SJCRH30 (cell line): ENCODE data around the gene ATP6V1C2. TPM values are rescaled to one million over a fixed set of nuclear protein-coding genes. Genes with fewer than 3 reads are reported as not detected.
A peak's percentile ranks its signal among the peaks of the same experiment; 100 is the strongest.
"Not testable (repeated sequence)": the region's sequence is repeated elsewhere in the genome, so short reads cannot be mapped to it uniquely, and the experiment has no call there.

ENCODE experiments used
- DNase-seq, 2 experiments: peaks; one replicate each; pipeline ENCODE4 v3.0.0-alpha.2; 2015 to 2020
- H3K27ac ChIP-seq: fragments of 250-450 bp; sonication (Bioruptor Pico); 2 replicates; pipeline ENCODE4 v1.5.1; 2020; ENCODE audit warnings: mild to moderate bottlenecking, moderate library complexity
- H3K27me3 ChIP-seq: fragments of 250-450 bp; sonication (Bioruptor Pico); 2 replicates; pipeline ENCODE4 v1.5.1; 2020; ENCODE audit warnings: mild to moderate bottlenecking, moderate library complexity
- H3K36me3 ChIP-seq: fragments of 250-450 bp; sonication (Bioruptor Pico); 2 replicates; pipeline ENCODE4 v1.5.1; 2020; ENCODE audit warnings: mild to moderate bottlenecking, moderate library complexity
- H3K4me1 ChIP-seq: fragments of 250-450 bp; sonication (Bioruptor Pico); 2 replicates; pipeline ENCODE4 v1.5.1; 2020; ENCODE audit warnings: mild to moderate bottlenecking, moderate library complexity
- H3K4me3 ChIP-seq: fragments of 250-450 bp; sonication (Bioruptor Pico); 2 replicates; pipeline ENCODE4 v1.5.1; 2020; ENCODE audit warnings: mild to moderate bottlenecking, moderate library complexity
- H3K9me3 ChIP-seq: fragments of 250-450 bp; sonication (Bioruptor Pico); replicated peaks from 2 replicates; pipeline ENCODE4 v1.5.1; 2020; ENCODE audit warnings: mild to moderate bottlenecking, moderate library complexity
- total RNA-seq: library from RNA; depleted of rRNA; stranded (reverse); fragments of >200 nt; shearing (Covaris generic); gene quantifications from 2 replicates; pipeline ENCODE4 v1.2.3, GENCODE V29; 2014

The ATP6V1C2 gene
- total RNA-seq, 1 experiment from 2014 or later: 0.40 TPM

GRCh38 chr2:10814571-10815331 lies 93.3 kb downstream of the ATP6V1C2 start:
- peaks cover 6% of the 10 kb centered on the region; the same call in 1 of the 2 replicates for H3K36me3 ChIP-seq
- H3K9me3 ChIP-seq: no peaks in the 10 kb centered on the region
- H3K27me3 ChIP-seq: no peaks in the 10 kb centered on the region; the same call in 1 of the 2 replicates
- peaks cover 11% of the 10 kb centered on the region for H3K4me1 ChIP-seq
- H3K4me3 ChIP-seq: peak overlapping the region; percentile 7
- H3K27ac ChIP-seq: no peak overlapping the region
- DNase-seq: peak in 1 of 2 experiments; percentile 39

- Histone ChIP-seq H3K36me3 (no peaks in the 10 kb centered on the region), H3K9me3 (no peaks in the 10 kb centered on the region), H3K4me1 (no peaks in the 10 kb centered on the region; the same call in 1 of the 2 replicates), H3K4me3 (no peak overlapping the region), H3K27me3 (peaks cover 10% of the 10 kb centered on the region), H3K27ac (no peak overlapping the region)
- DNase-seq: no peak
Measured at GRCh38 chr2:10817413-10817812, 96.0 kb downstream of the ATP6V1C2 start.

- not testable (repeated sequence) for H3K36me3 ChIP-seq, H3K27ac ChIP-seq, H3K4me3 ChIP-seq, H3K9me3 ChIP-seq, H3K4me1 ChIP-seq, H3K27me3 ChIP-seq, DNase-seq
Measured at GRCh38 chr2:10818305-10818704, 96.9 kb downstream of the ATP6V1C2 start.

- H3K36me3 ChIP-seq: no peaks in the 10 kb centered on the region
- H3K4me1 ChIP-seq: no peaks in the 10 kb centered on the region; the same call in 1 of the 2 replicates
Measured at GRCh38 chr2:10818984-10819383, 97.6 kb downstream of the ATP6V1C2 start.

GRCh38 chr2:10819714-10820314 lies 98.4 kb downstream of the ATP6V1C2 start:
- H3K27me3 ChIP-seq: peaks cover 10% of the 10 kb centered on the region
- DNase-seq: no peak

More at GRCh38 chr2:10818984-10819383, 97.6 kb downstream of the ATP6V1C2 start:
- Histone ChIP-seq H3K27me3 (peaks cover 10% of the 10 kb centered on the region), H3K27ac (no peak overlapping the region), H3K9me3 (0 out of 2 replicates have a peak, but pooled peaks cover 2% of the 10 kb centered on the region), H3K4me3 (no peak overlapping the region)
- no peak for DNase-seq

GRCh38 chr2:10820562-10820961 lies 99.1 kb downstream of the ATP6V1C2 start:
- peaks cover 10% of the 10 kb centered on the region for H3K27me3 ChIP-seq

More at GRCh38 chr2:10819714-10820314, 98.4 kb downstream of the ATP6V1C2 start:
- H3K36me3 ChIP-seq: no peaks in the 10 kb centered on the region
- no peaks in the 10 kb centered on the region for H3K4me1 ChIP-seq
- H3K9me3 ChIP-seq: 0 out of 2 replicates have a peak, but pooled peaks cover 2% of the 10 kb centered on the region
- no peak overlapping the region for H3K27ac ChIP-seq
- no peak overlapping the region for H3K4me3 ChIP-seq

GRCh38 chr2:10820978-10821695 lies 99.7 kb downstream of the ATP6V1C2 start:
- H3K9me3 ChIP-seq: peaks cover 2% of the 10 kb centered on the region; the same call in 1 of the 2 replicates
- no peaks in the 10 kb centered on the region for H3K36me3 ChIP-seq
- peaks cover 10% of the 10 kb centered on the region for H3K27me3 ChIP-seq
- no peak overlapping the region for H3K4me3 ChIP-seq
- H3K4me1 ChIP-seq: no peaks in the 10 kb centered on the region
- no peak for DNase-seq
- H3K27ac ChIP-seq: no peak overlapping the region

More at GRCh38 chr2:10820562-10820961, 99.1 kb downstream of the ATP6V1C2 start:
- no peaks in the 10 kb centered on the region for H3K4me1 ChIP-seq
- 0 out of 2 replicates have a peak, but pooled peaks cover 2% of the 10 kb centered on the region for H3K9me3 ChIP-seq
- no peaks in the 10 kb centered on the region for H3K36me3 ChIP-seq
- DNase-seq: no peak
- H3K4me3 ChIP-seq: no peak overlapping the region
- no peak overlapping the region for H3K27ac ChIP-seq

GRCh38 chr2:10824191-10824590 lies 102.8 kb downstream of the ATP6V1C2 start:
- Histone ChIP-seq H3K27ac (no peak overlapping the region), H3K36me3 (no peaks in the 10 kb centered on the region), H3K9me3 (peaks cover 2% of the 10 kb centered on the region; the same call in 1 of the 2 replicates), H3K4me1 (no peaks in the 10 kb centered on the region), H3K4me3 (no peak overlapping the region), H3K27me3 (peaks cover 13% of the 10 kb centered on the region)
- no peak for DNase-seq

GRCh38 chr2:10826026-10826425 lies 104.6 kb downstream of the ATP6V1C2 start:
- no peak overlapping the region for H3K4me3 ChIP-seq
- H3K9me3 ChIP-seq: peaks cover 2% of the 10 kb centered on the region; the same call in 1 of the 2 replicates

GRCh38 chr2:10826625-10827024 lies 105.2 kb downstream of the ATP6V1C2 start:
- Histone ChIP-seq H3K4me3 (no peak overlapping the region), H3K9me3 (peaks cover 2% of the 10 kb centered on the region; the same call in 1 of the 2 replicates), H3K27me3 (peaks cover 10% of the 10 kb centered on the region; the same call in 1 of the 2 replicates), H3K27ac (no peak overlapping the region), H3K4me1 (peaks cover 8% of the 10 kb centered on the region), H3K36me3 (no peaks in the 10 kb centered on the region)
- no peak for DNase-seq

More at GRCh38 chr2:10826026-10826425, 104.6 kb downstream of the ATP6V1C2 start:
- Histone ChIP-seq H3K36me3 (no peaks in the 10 kb centered on the region), H3K27ac (no peak overlapping the region), H3K27me3 (peaks cover 11% of the 10 kb centered on the region; the same call in 1 of the 2 replicates), H3K4me1 (peaks cover 2% of the 10 kb centered on the region; the same call in 1 of the 2 replicates)
- no peak for DNase-seq

- Histone ChIP-seq H3K27me3 (peaks cover 14% of the 10 kb centered on the region; the same call in 1 of the 2 replicates), H3K4me1 (peaks cover 9% of the 10 kb centered on the region), H3K36me3 (no peaks in the 10 kb centered on the region), H3K9me3 (peaks cover 2% of the 10 kb centered on the region; the same call in 1 of the 2 replicates), H3K4me3 (no peak overlapping the region), H3K27ac (no peak overlapping the region)
- DNase-seq: no peak
Measured at GRCh38 chr2:10828346-10828745, 106.9 kb downstream of the ATP6V1C2 start.

GRCh38 chr2:10829299-10829698 lies 107.9 kb downstream of the ATP6V1C2 start:
- Histone ChIP-seq H3K36me3 (no peaks in the 10 kb centered on the region), H3K9me3 (no peaks in the 10 kb centered on the region; the same call in 1 of the 2 replicates), H3K4me3 (no peak overlapping the region), H3K27me3 (peaks cover 17% of the 10 kb centered on the region; the same call in 1 of the 2 replicates), H3K27ac (no peak overlapping the region), H3K4me1 (peaks cover 9% of the 10 kb centered on the region)
- DNase-seq: no peak

- Histone ChIP-seq H3K27ac (no peak overlapping the region), H3K4me3 (no peak overlapping the region), H3K36me3 (no peaks in the 10 kb centered on the region), H3K4me1 (peaks cover 9% of the 10 kb centered on the region), H3K27me3 (peaks cover 17% of the 10 kb centered on the region; the same call in 1 of the 2 replicates), H3K9me3 (no peaks in the 10 kb centered on the region; the same call in 1 of the 2 replicates)
- DNase-seq: no peak
Measured at GRCh38 chr2:10830203-10830602, 108.8 kb downstream of the ATP6V1C2 start.

- Histone ChIP-seq H3K36me3 (no peaks in the 10 kb centered on the region), H3K4me1 (peaks cover 9% of the 10 kb centered on the region), H3K27ac (no peak overlapping the region), H3K4me3 (peak overlapping the region; percentile 37), H3K9me3 (no peaks in the 10 kb centered on the region; the same call in 1 of the 2 replicates), H3K27me3 (peaks cover 17% of the 10 kb centered on the region; the same call in 1 of the 2 replicates)
- no peak for DNase-seq
Measured at GRCh38 chr2:10830641-10831399, 109.4 kb downstream of the ATP6V1C2 start.
